ENCODE results near the gene FGF1.
A peak's percentile ranks its signal among the peaks of the same experiment; 100 is the strongest.

FGF1 gene

GRCh38 chr5:142644127-142644526 is 41.8 kb downstream of the FGF1 start:
- no peak for DNase-seq (ENCODE audit: low read depth in 2 of 2)

DNA sequence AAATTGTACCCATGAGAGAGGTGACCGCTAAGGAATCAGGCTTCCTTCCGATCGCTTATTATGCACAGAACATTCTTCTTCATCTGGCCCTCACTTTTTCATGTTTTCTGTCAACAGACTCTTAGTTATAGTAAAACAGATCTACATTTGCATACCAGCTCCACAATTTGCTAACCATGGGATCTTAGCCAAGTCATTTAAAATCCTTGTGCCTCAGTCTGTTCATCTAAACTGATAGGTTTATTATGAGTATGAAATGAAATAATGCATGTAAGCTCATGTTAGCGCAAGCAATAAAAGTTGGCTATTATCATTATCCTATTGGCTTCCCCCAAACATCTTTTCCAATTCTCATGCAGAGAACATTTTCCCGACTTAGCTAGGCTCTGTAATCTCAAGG is 42.3 kb downstream of the FGF1 start:
- no peak for DNase-seq (ENCODE audit: low read depth in 2 of 2)

DNA sequence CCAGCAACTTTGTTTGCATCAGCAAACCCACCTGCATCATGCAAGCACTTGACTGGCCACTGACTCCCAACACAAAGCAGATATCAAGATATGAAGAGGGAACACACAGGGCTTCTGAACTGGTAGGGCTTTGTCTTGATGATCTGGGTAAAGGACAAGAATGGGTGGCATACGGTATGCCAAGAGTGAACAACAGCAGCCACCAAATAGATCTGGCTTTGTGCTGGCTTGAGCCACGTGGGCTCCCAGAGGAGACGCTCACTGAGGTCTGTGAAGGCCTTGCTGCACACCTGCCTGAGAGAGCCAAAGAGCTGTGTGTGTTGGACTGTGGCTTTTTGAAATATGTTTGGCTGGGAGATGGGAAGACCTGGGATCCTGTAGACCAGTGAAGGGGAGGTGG is 43.5 kb downstream of the FGF1 start:
- DNase-seq (ENCODE audit: low read depth in 2 of 2), result no peak

DNA sequence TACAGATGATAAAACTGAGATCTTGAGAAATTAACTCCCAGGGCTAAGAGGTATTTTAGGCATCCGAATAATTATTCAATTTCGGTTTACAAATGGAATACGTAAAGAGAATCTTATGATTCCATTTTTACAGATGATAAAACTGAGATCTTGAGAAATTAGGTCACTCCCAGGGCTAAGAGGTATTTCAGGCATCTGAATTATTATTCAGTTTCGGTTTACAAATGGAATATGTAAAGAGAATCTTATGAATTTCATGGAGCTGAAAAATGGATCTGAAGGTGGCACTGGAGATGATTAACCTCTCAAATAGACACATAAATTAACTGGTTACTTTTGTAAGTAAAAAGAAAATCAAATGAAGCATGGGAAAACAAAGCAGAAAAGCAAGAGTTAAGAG is 44.2 kb downstream of the FGF1 start:
- DNase-seq (ENCODE audit: low read depth in 2 of 2), result no peak

DNA sequence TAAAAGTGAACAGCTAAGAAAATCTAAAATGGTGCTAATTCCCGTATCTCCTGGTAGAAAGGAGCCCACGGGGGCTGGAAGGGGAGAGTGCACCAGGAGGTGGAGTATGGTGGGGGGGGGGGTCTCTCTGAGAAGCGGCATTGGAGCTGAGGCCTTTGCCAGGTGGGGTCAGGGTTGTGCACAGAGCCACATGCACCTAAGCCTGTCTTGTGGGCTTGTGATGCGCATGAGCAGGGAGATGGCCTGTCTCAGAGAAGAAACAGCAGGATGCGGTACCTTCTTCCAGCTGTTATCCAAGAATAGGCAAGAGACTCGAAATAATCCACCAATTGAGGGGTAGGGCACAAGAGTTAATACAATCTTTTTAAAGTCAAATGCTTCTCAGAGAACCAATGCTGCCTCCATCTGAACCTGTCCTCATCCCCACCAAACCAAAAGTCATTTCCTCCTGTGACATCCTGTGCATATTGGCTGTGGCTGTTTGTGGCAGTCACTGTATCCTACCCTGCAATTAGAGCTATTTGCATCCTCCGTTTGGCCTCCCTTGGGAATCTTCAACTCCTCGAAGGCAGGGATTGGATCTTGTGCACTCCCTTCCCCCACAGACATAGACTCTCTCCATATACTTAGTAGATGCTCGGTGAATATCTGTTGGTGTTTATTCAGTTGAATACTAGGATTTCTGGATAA is 45.4 kb downstream of the FGF1 start:
- no peak for DNase-seq (ENCODE audit: low read depth in 2 of 2)

DNA sequence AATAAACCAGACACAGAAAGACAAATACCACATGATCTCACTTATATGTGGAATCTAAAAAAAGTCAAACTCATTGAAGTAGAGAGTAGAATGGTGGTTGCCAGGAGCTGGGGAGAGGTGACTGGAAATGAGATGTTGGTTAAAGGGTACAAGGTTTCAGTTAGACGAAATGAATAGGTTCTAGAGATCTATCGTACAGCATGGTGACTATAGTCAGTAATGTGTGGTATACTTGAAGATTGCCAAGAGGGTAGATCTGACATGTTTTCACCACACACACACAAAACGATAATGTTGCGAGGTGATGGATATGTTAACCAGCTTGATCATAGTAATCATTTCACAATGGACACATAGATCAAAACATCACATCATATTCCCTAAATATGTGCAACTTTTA is 46.4 kb downstream of the FGF1 start:
- DNase-seq (ENCODE audit: low read depth in 2 of 2), result no peak

GRCh38 chr5:142637871-142638270 is 48.0 kb downstream of the FGF1 start:
- no peak for DNase-seq (ENCODE audit: low read depth in 2 of 2)

GRCh38 chr5:142636698-142637324 is 49.1 kb downstream of the FGF1 start:
- DNase-seq (ENCODE audit: low read depth in 2 of 2), result no peak

DNA sequence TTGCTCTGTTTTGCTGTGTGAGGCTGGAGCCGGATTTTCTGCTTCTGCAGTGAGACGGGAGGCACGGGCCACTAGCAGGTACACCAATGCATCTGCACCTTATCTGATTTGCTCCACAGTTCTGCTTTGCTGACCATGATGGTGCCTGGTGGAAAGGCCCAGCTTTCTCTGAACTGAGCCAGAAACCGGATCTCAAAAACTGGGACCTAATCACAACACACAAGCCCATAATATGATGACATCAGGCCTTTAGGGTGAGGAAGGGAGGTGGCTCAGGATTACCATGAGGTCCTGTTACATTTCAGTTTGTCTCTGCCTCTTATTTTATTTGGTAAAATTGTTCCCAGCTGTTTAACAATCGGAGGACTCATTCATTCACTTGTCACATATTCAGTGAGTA is 49.8 kb downstream of the FGF1 start:
- no peak for DNase-seq (ENCODE audit: low read depth in 2 of 2)

GRCh38 chr5:142634216-142635011 is 51.5 kb downstream of the FGF1 start:
- no peak for DNase-seq (ENCODE audit: low read depth in 2 of 2)

DNA sequence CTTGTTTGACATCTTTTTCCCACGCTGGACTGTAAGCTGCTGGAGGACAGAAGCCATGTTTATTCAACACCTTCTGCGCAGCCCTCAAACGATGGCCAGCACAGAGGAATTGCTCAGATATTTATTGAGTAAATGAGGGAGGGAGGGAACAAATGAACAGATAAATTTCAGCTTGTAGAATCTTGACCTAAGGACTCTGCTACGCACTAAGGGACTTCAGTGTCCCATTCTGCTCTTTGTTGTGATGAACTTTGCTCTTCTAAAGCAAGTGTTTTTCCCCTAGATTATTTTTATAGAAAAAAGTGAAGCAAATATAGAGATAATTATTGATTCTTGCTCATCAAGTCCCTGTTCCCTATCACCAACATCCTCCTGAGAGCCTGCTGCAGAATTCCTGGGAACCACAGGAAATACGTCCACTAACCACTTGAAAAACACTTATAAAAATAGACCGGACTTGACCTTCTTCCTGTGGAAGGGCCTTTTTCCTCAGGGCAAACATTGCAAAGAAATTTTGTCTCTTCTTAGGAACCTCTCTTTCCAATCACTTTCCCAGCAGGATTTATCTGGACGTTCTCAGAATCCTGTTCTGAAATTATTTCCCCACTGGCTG is 54.9 kb downstream of the FGF1 start:
- DNase-seq (ENCODE audit: low read depth in 2 of 2), result no peak

- no peak for DNase-seq (ENCODE audit: low read depth in 2 of 2)
Observed at GRCh38 chr5:142627383-142628217, 58.3 kb downstream of the FGF1 start.

DNA sequence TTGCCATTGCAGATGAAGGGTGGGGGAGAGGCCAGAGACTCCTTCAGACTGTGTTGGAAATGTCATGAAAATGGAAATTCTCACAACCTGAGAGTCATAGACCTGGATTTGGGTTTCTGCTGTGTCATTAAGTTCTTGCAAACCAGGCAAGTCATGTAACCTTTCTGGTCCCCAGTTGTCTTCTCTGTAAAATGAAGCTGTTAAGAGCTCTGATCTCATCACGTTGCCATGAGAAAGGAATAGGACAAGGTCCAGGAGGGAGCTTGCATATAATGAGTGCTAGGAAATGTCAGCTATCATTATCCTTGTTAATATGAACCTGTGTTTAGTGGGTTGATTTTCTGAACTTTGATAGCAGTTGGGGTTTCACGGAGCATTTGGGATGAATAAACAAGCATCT is 59.1 kb downstream of the FGF1 start:
- no peak for DNase-seq (ENCODE audit: low read depth in 2 of 2)

GRCh38 chr5:142626099-142626498 is 59.8 kb downstream of the FGF1 start:
- DNase-seq (ENCODE audit: low read depth in 2 of 2), result no peak

GRCh38 chr5:142621227-142621626 is 64.7 kb downstream of the FGF1 start:
- DNase-seq (ENCODE audit: low read depth in 2 of 2), result no peak

DNA sequence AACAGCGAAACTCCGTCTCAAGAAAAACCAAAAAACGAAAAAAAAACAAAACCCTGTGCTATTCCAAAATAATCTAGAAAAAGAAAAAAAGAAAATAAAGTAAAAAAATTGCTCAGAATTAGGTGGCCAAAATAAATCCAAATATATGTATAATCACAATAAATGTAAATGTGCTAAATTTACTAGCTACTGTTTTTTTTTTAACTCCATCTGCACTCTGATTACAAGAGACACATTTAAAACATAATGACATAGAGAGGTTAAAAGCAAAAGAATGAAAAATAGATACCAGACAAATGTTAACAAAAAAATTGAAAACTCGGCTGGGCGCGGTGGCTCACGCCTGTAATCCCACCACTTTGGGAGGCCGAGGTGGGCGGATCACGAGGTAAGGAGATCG is 66.1 kb downstream of the FGF1 start:
- DNase-seq (ENCODE audit: low read depth in 2 of 2), result no peak

GRCh38 chr5:142618130-142618523 is 67.8 kb downstream of the FGF1 start:
- DNase-seq (ENCODE audit: low read depth in 2 of 2), result peak in 1 of 2 donors; percentile 6

DNA sequence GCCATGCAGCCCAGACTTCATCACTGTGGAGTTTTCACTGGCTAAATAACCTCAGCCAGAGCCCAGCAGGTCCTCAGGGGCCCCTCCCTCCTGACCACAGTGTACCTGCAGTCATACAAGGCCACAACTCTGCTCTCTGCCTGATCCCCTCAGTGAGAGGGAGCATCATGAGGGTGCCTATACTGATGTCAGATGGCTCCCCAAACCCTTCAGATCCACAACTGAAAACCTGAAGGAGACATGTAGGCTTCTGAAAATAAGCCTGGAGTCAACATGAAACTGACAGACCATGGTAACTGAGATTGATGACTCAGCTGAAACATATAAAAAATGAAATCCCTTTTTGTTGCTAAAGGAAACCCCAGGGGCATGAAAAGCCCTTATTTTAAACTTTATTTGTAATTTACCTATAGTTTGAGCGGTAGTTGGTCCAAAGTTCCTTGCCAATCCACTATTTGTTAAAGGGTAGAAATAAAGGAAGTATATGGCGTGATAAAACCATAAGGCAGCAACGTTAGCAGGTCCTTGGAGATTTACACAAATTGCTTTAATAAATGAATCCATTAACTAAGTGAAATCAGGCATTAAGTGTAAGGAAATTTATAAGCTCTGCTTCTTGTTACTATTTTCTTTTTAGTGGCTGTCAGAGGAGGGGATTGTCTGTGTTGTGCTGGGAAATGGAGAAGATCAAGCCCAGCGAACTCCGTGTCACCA is 68.3 kb downstream of the FGF1 start:
- no peak for DNase-seq (ENCODE audit: low read depth in 2 of 2)

GRCh38 chr5:142615948-142616347 is 69.9 kb downstream of the FGF1 start:
- DNase-seq (ENCODE audit: low read depth in 2 of 2), result no peak

- DNase-seq (ENCODE audit: low read depth in 2 of 2), result no peak
Observed at GRCh38 chr5:142614054-142614453, 71.8 kb downstream of the FGF1 start.

DNA sequence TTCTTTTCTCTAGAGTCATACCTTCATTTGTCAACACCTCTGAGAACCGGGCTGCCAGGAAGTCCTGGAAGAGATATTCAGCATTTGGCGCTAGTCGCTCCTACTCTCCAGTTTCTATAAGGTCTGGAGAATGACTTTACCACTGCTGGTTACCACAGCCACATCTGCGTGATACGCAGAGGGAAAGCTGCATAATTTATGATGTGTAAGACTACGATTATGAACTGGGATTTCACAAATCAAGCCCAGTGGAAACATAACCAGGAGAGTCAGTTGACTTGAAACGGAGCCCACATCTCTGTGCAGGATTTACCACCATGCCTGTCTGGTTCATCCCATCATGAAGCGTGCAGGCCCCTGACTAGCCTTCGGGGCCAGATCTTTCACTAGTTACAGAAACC is 72.6 kb downstream of the FGF1 start:
- no peak for DNase-seq (ENCODE audit: low read depth in 2 of 2)
